ENCODE measurements around the gene RASL12. TPM values are rescaled to one million over a fixed set of nuclear protein-coding genes. Genes with fewer than 3 reads are reported as not detected.

Gene RASL12
- total RNA-seq, 6 experiments from 2014 or later = not detected

- H3K27me3 Mint-ChIP-seq (ENCODE audit: insufficient read depth) = peaks cover 21% of the 10 kb centered on the region
- no peak overlapping the region; the same call in 1 of the 2 replicates for H3K4me3 Mint-ChIP-seq
- no peaks in the 10 kb centered on the region for H3K36me3 Mint-ChIP-seq (ENCODE audit: low read depth)
- DNase-seq = no peak
- no peaks in the 10 kb centered on the region for H3K9me3 Mint-ChIP-seq
- H3K27ac Mint-ChIP-seq = no peak overlapping the region
- H3K4me1 Mint-ChIP-seq (ENCODE audit: low read depth) = peaks cover 25% of the 10 kb centered on the region
- TF ChIP-seq CTCF (IDR thresholded peaks at IDR 0.05) = no peak
Observed at GRCh38 chr15:65068403-65068788, 605 bp upstream of the RASL12 start.

GRCh38 chr15:65067317-65067644 lies 510 bp downstream of the RASL12 start:
- Mint-ChIP-seq H3K36me3 (ENCODE audit: low read depth) (no peaks in the 10 kb centered on the region), H3K9me3 (no peaks in the 10 kb centered on the region), H3K4me1 (ENCODE audit: low read depth) (peaks cover 25% of the 10 kb centered on the region), H3K27me3 (ENCODE audit: insufficient read depth) (peaks cover 27% of the 10 kb centered on the region), H3K27ac (no peak overlapping the region), H3K4me3 (no peak overlapping the region; the same call in 1 of the 2 replicates)
- TF ChIP-seq CTCF (IDR thresholded peaks at IDR 0.05) = no peak
- DNase-seq = no peak

- TF ChIP-seq CTCF (IDR thresholded peaks at IDR 0.05) = no peak
- H3K4me1 Mint-ChIP-seq (ENCODE audit: low read depth) = peaks cover 25% of the 10 kb centered on the region
- H3K27me3 Mint-ChIP-seq (ENCODE audit: insufficient read depth) = peaks cover 29% of the 10 kb centered on the region
- no peak overlapping the region for H3K27ac Mint-ChIP-seq
- H3K36me3 Mint-ChIP-seq (ENCODE audit: low read depth) = no peaks in the 10 kb centered on the region
- H3K4me3 Mint-ChIP-seq = no peak overlapping the region; the same call in 1 of the 2 replicates
- no peaks in the 10 kb centered on the region for H3K9me3 Mint-ChIP-seq
- DNase-seq = no peak
Observed at GRCh38 chr15:65066635-65067316, 1.0 kb downstream of the RASL12 start.

DNA sequence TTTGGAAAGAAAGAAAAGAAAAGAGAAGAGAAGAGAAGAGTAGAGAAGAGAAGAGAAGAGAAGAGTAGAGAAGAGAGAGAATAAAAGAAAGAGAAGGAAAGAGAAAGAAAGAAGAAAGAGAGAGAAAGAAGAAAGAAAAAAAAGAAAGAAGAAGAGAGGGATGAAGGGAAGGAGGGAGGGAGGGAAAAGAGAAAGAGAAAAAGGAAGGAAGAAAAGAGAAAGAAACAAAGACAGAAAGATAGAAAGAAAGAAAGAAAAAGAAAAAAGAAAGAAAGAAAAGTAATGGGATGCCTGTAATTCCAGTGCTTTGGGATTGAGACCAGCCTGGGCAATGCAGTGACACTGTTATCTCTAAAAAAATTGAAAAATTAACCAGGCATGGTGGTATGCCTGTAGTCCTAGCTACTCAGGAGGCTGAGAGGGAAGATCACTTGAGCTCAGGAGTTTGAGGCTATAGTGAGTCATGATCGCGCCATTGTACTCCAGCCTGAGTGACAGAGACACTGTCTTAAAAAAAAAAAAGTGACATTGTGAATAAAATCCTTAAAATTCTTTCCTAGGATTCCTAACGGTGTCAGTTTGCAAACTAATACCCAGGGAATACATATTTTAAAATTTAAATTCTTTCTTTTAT lies 1.7 kb downstream of the RASL12 start:
- Mint-ChIP-seq H3K27me3 (ENCODE audit: insufficient read depth) (peaks cover 30% of the 10 kb centered on the region), H3K4me1 (ENCODE audit: low read depth) (peaks cover 25% of the 10 kb centered on the region), H3K36me3 (ENCODE audit: low read depth) (no peaks in the 10 kb centered on the region), H3K4me3 (no peak overlapping the region), H3K27ac (no peak overlapping the region), H3K9me3 (no peaks in the 10 kb centered on the region)
- TF ChIP-seq CTCF (IDR thresholded peaks at IDR 0.05) = no peak
- no peak for DNase-seq

DNA sequence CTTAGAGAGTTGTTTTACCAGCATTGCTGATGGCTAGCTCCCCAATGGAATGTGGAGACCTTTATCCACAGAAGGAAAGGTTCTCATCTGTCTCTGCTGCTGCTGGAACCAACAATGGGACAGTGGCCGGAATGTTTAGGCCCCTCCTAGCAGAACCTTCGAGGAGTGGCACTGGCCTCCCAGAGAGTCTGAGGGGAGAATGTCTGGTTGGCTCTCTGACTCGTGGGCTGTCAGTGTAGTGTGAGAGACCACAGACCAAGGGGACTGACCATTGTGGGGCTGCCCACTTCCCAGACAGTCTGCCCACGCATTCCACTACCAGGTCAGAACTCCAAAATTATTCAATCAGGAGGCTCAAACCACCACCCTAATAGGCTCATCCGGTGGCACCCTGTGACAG lies 5.1 kb downstream of the RASL12 start:
- H3K27ac Mint-ChIP-seq = no peak overlapping the region
- H3K36me3 Mint-ChIP-seq (ENCODE audit: low read depth) = no peaks in the 10 kb centered on the region
- no peak overlapping the region for H3K4me3 Mint-ChIP-seq
- no peak for TF ChIP-seq CTCF (IDR thresholded peaks at IDR 0.05)
- DNase-seq = no peak
- H3K27me3 Mint-ChIP-seq (ENCODE audit: insufficient read depth) = peaks cover 39% of the 10 kb centered on the region
- H3K4me1 Mint-ChIP-seq (ENCODE audit: low read depth) = no peaks in the 10 kb centered on the region; the same call in 1 of the 2 replicates
- H3K9me3 Mint-ChIP-seq = no peaks in the 10 kb centered on the region

Data from HFFc6 (cell line).